Kidney tubule cell (primary cell): ENCODE results near the gene TMED6.

Source experiments
- DNase-seq: peaks from one replicate; pipeline ENCODE4 v3.0.0-alpha.2; 2018; ENCODE audit warnings: low spot score

Gene TMED6

GRCh38 chr16:69324013-69324531 lies 27.5 kb downstream of the TMED6 start:
- peak; percentile 64 for DNase-seq

- DNase-seq, result peak; percentile 25
Observed at GRCh38 chr16:69323415-69323814, 28.2 kb downstream of the TMED6 start.

GRCh38 chr16:69322343-69322742 lies 29.2 kb downstream of the TMED6 start:
- no peak for DNase-seq

- no peak for DNase-seq
Observed at GRCh38 chr16:69321080-69321479, 30.5 kb downstream of the TMED6 start.

GRCh38 chr16:69320740-69321073 lies 30.9 kb downstream of the TMED6 start:
- DNase-seq, result no peak

GRCh38 chr16:69319826-69320739 lies 31.5 kb downstream of the TMED6 start:
- no peak for DNase-seq

GRCh38 chr16:69319381-69319780 lies 32.2 kb downstream of the TMED6 start:
- DNase-seq, result no peak

GRCh38 chr16:69318911-69319289 lies 32.7 kb downstream of the TMED6 start:
- no peak for DNase-seq

GRCh38 chr16:69318177-69318910 lies 33.2 kb downstream of the TMED6 start:
- no peak for DNase-seq

- DNase-seq, result no peak
Observed at GRCh38 chr16:69316595-69317034, 35.0 kb downstream of the TMED6 start.

GRCh38 chr16:69315486-69316311 lies 35.9 kb downstream of the TMED6 start:
- no peak for DNase-seq

- no peak for DNase-seq
Observed at GRCh38 chr16:69314534-69314933, 37.1 kb downstream of the TMED6 start.

- no peak for DNase-seq
Observed at GRCh38 chr16:69313469-69313868, 38.1 kb downstream of the TMED6 start.

- peak; percentile 59 for DNase-seq
Observed at GRCh38 chr16:69311533-69312387, 39.8 kb downstream of the TMED6 start.

- peak; percentile 95 for DNase-seq
Observed at GRCh38 chr16:69310653-69311532, 40.7 kb downstream of the TMED6 start, which contains the start of gene VPS4A. Gene VPS4A, plus strand, starts transcription at chr16:69311350. Its CDS starts 162 bp downstream, at chr16:69311512.

- no peak for DNase-seq
Observed at GRCh38 chr16:69309316-69309715, 42.3 kb downstream of the TMED6 start.

- no peak for DNase-seq
Observed at GRCh38 chr16:69307856-69308255, 43.7 kb downstream of the TMED6 start.

- DNase-seq, result no peak
Observed at GRCh38 chr16:69307091-69307490, 44.5 kb downstream of the TMED6 start.

GRCh38 chr16:69306031-69306430 lies 45.6 kb downstream of the TMED6 start:
- no peak for DNase-seq

- peak; percentile 30 for DNase-seq
Observed at GRCh38 chr16:69302301-69302700, 49.3 kb downstream of the TMED6 start.
